AG04450 (cell line): ENCODE measurements around the gene SEC24A. TPM values are rescaled to one million over a fixed set of nuclear protein-coding genes. Genes with fewer than 3 reads are reported as not detected.

ENCODE experiments used
- CTCF ChIA-PET: fragments of 300-600, 350-600 bp; formaldehyde crosslinking; extraction: SDS; loops from one replicate; lab custom pipeline; 2022; ENCODE audit warnings: antibody characterized with exemption, inconsistent platforms; lab: Charles Lee
- POLR2A ChIA-PET: fragments of 350-600 bp; formaldehyde crosslinking; extraction: SDS; loops from one replicate; lab custom pipeline; 2021; ENCODE audit warnings: antibody characterized with exemption, inconsistent platforms; lab: Yijun Ruan, JAX
- DNase-seq: peaks from one replicate; pipeline ENCODE4 v3.0.0-alpha.2; 2011; ENCODE audit warnings: low read depth, low spot score
- H3K27ac ChIP-seq: one replicate; pipeline ENCODE4 v1.5.1; 2012; ENCODE audit warnings: low read depth, low read length, control low read depth
- H3K27me3 ChIP-seq: one replicate; pipeline ENCODE4 v1.6.0; 2012; ENCODE audit warnings: low read length; ENCODE audit not compliant: control insufficient read depth, insufficient read depth
- H3K4me3 ChIP-seq: 2 replicates; pipeline ENCODE4 v1.5.1; 2011; ENCODE audit warnings: mild to moderate bottlenecking, low read depth, low read length, control low read depth
- H3K9me3 ChIP-seq: 2 replicates; pipeline ENCODE4 v1.5.1; 2012; ENCODE audit warnings: low read length; ENCODE audit not compliant: control insufficient read depth, insufficient read depth
- CTCF ChIP-seq: IDR thresholded peaks from 2 replicates; pipeline ENCODE4 v1.5.1; 2011; ENCODE audit warnings: low read depth, low read length, control low read depth, inconsistent platforms
- polyA plus RNA-seq: library from polyadenylated mRNA; depleted of rRNA; stranded (reverse); fragments of >200 nt; gene quantifications from 2 replicates; pipeline ENCODE4 v1.2.3, GENCODE V29; 2011

Gene SEC24A
- polyA plus RNA-seq, 1 experiment = 46.7 TPM

GRCh38 chr5:134732819-134733218, 84.2 kb downstream of the SEC24A start:
- TF ChIP-seq CTCF = no peak
- Histone ChIP-seq H3K27me3 (no peaks in the 10 kb centered on the region), H3K9me3 (no peaks in the 10 kb centered on the region), H3K27ac (no peak overlapping the region), H3K4me3 (no peak overlapping the region)
- DNase-seq = no peak
- CTCF ChIA-PET = interaction anchor here (0.6 kb wide), 1 partner anchor 60 kb away, joined by 3 read pairs; no protein-coding TSS in a partner anchor
- POLR2A ChIA-PET = interaction anchor here (0.6 kb wide), 1 partner anchor 28 kb away, joined by 3 read pairs; no protein-coding TSS in a partner anchor

GRCh38 chr5:134735243-134735642, 86.7 kb downstream of the SEC24A start:
- no peak for TF ChIP-seq CTCF
- ChIA-PET CTCF (interaction anchor here (1.3 kb wide), 1 partner anchor 169 kb away, joined by 5 read pairs; the partner anchor contains the start of gene PCBD2), POLR2A (interaction anchor here (0.5 to 1.0 kb wide), 2 partner anchors 19 to 169 kb away, joined by 3 to 4 read pairs; no protein-coding TSS in a partner anchor)
- Histone ChIP-seq H3K9me3 (no peaks in the 10 kb centered on the region), H3K27ac (no peak overlapping the region), H3K4me3 (no peak overlapping the region), H3K27me3 (no peaks in the 10 kb centered on the region)
- no peak for DNase-seq

DNA sequence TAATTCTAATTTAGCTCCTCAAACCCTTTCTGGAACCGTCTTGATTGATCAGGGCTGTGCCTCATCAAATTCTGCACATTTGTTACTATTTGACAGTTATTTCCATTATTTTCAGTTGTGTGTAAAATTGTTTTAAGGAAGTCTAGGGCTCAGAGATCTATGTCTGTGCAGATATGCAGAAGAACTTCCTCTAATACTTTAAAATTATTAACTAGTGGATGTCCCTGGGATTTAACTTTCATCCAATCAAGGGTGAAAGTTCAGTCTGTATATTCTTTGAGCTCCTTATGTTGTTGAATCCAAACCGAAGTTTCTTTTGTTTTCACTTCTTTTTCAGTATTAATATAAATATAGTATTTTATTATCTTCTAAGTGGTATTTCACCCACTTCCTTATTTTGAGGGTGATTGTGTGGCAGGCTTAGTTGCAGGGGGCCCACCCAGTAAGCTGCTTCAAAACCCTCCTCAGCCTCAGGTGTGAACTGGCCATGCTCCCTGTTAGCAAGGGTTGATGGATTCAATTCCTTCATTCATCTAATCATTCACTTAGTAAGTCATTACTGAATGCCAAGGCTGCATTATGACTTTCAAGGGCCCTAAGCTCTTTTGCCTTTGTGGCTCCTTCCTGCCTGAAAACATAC, 87.7 kb downstream of the SEC24A start:
- H3K4me3 ChIP-seq = no peak overlapping the region
- TF ChIP-seq CTCF = no peak
- no peaks in the 10 kb centered on the region for H3K9me3 ChIP-seq
- CTCF ChIA-PET = interaction anchor here (0.8 to 1.3 kb wide), 3 partner anchors 10 to 697 kb away, joined by 3 to 5 read pairs (median 4); partner anchors contain the start of gene PCBD2
- POLR2A ChIA-PET = no interaction called here
- no peaks in the 10 kb centered on the region for H3K27me3 ChIP-seq
- no peak overlapping the region for H3K27ac ChIP-seq
- no peak for DNase-seq

GRCh38 chr5:134738133-134738962, 89.8 kb downstream of the SEC24A start, which contains the start of gene CAMLG:
Gene CAMLG (plus strand): TSS chr5:134738548. CDS start chr5:134738621, 73 bp downstream.
- peak; percentile 94 for DNase-seq
- H3K27me3 ChIP-seq = no peaks in the 10 kb centered on the region
- H3K27ac ChIP-seq = peak within 1 kb of the TSS; percentile 94
- CTCF ChIA-PET = interaction anchor here (0.6 to 1.8 kb wide), 7 partner anchors 9 to 168 kb away, joined by 3 to 9 read pairs (median 4); partner anchors contain the start of gene PCBD2
- peak; percentile 53 for TF ChIP-seq CTCF
- H3K4me3 ChIP-seq = peak within 1 kb of the TSS; percentile 87
- POLR2A ChIA-PET = interaction anchor here (0.6 to 1.3 kb wide), 9 partner anchors 13 to 493 kb away, joined by 3 to 9 read pairs (median 3); partner anchors contain the start of genes DDX46 and PCBD2
- H3K9me3 ChIP-seq = no peaks in the 10 kb centered on the region
